ENCODE measurements around the gene BMPR1B. TPM values are rescaled to one million over a fixed set of nuclear protein-coding genes. Genes with fewer than 3 reads are reported as not detected.

BMPR1B gene
- total RNA-seq, 1 experiment from 2014 or later, result 0.35 TPM

GRCh38 chr4:95045429-95045828, 287.7 kb downstream of the BMPR1B start:
- H3K56ac ChIP-seq (ENCODE audit: insufficient read length, low read depth, low read length), result no peak overlapping the region
- H3K4me3 Mint-ChIP-seq, result no peak overlapping the region
- DNase-seq, result no peak
- H3K27ac Mint-ChIP-seq, result no peak overlapping the region
- no peak overlapping the region for H2BK20ac ChIP-seq (ENCODE audit: low read depth, low read length, poor library complexity, severe bottlenecking)
- no peaks in the 10 kb centered on the region for H3K4me1 Mint-ChIP-seq
- H2AK5ac ChIP-seq (ENCODE audit: insufficient read length, low read length), result no peak overlapping the region
- H4K20me1 ChIP-seq (ENCODE audit: control insufficient read depth, insufficient read depth, insufficient read length), result no peaks in the 10 kb centered on the region
- no peak overlapping the region for H3K9ac ChIP-seq (ENCODE audit: extremely low read depth, insufficient read length, low read length)
- no peaks in the 10 kb centered on the region for H3K36me3 Mint-ChIP-seq (ENCODE audit: insufficient read depth in 1 of 3, low read depth in 3 of 3)
- no peaks in the 10 kb centered on the region for H3K9me3 ChIP-seq (ENCODE audit: control insufficient read depth, low read depth, low read length)
- no peak overlapping the region for H3K4ac ChIP-seq (ENCODE audit: low read depth, low read length)
- no peak overlapping the region for H2BK15ac ChIP-seq (ENCODE audit: low read depth, low read length)
- H3K4me2 ChIP-seq (ENCODE audit: insufficient read depth, insufficient read length, low read length), result no peak overlapping the region
- no peaks in the 10 kb centered on the region for H3K27me3 ChIP-seq (ENCODE audit: insufficient read depth, low read length)
- H3K23ac ChIP-seq (ENCODE audit: insufficient read length, low read depth, low read length), result no peak overlapping the region
- H3K27me3 Mint-ChIP-seq (ENCODE audit: low read depth), result no peaks in the 10 kb centered on the region
- no peak overlapping the region for H4K8ac ChIP-seq (replicated peaks; ENCODE audit: insufficient read length, low read depth, low read length)
- WGBS (ENCODE audit: extremely low coverage, insufficient read length, low lambda C conversion rate), result no CpG with 5 or more reads among the region's 3 CpGs
- H2BK5ac ChIP-seq (ENCODE audit: insufficient read length, low read length), result no peak overlapping the region
- no peak overlapping the region for H4K5ac ChIP-seq (ENCODE audit: insufficient read length, low read depth, low read length)
- H2AFZ ChIP-seq (ENCODE audit: low read length), result no peak overlapping the region
- H3K4me1 ChIP-seq (ENCODE audit: insufficient read depth, low read length), result no peaks in the 10 kb centered on the region; the same call in 1 of the 2 replicates
- H4K91ac ChIP-seq (ENCODE audit: insufficient read length, low read depth, low read length), result no peak overlapping the region
- no peak overlapping the region for H3K14ac ChIP-seq (ENCODE audit: insufficient read depth, low read length)
- H2BK120ac ChIP-seq (ENCODE audit: low read depth, low read length, poor library complexity, severe bottlenecking), result no peak overlapping the region
- H3K27ac ChIP-seq (ENCODE audit: insufficient read length, low read depth, low read length), result no peak overlapping the region
- H3K79me1 ChIP-seq (ENCODE audit: insufficient read depth, low read depth, low read length, poor library complexity, severe bottlenecking), result no peaks in the 10 kb centered on the region
- no peak overlapping the region for H3K18ac ChIP-seq (ENCODE audit: insufficient read length, low read depth, low read length)
- H3T11ph ChIP-seq (ENCODE audit: low read length), result no peak overlapping the region
- H2BK12ac ChIP-seq (ENCODE audit: insufficient read length, low read depth, low read length), result no peak overlapping the region
- no peaks in the 10 kb centered on the region for H3K9me3 Mint-ChIP-seq
- H3K23me2 ChIP-seq (ENCODE audit: insufficient read length, low read depth, low read length, poor library complexity, severe bottlenecking), result no peaks in the 10 kb centered on the region
- no peaks in the 10 kb centered on the region for H3K79me2 ChIP-seq (ENCODE audit: insufficient read depth, low read length)
- TF ChIP-seq CTCF (conservative IDR thresholded peaks at IDR 0.05), result no peak

Data from H9 (cell line).